Osteocyte (in vitro differentiated cells): ENCODE measurements around the gene SUOX. TPM values are rescaled to one million over a fixed set of nuclear protein-coding genes. Genes with fewer than 3 reads are reported as not detected.
A peak's percentile ranks its signal among the peaks of the same experiment; 100 is the strongest.
"Not testable (repeated sequence)": the region's sequence is repeated elsewhere in the genome, so short reads cannot be mapped to it uniquely, and the experiment has no call there.

ENCODE experiments used
- DNase-seq: peaks from one replicate; pipeline ENCODE4 v3.0.0; 2021; ENCODE audit warnings: mixed read lengths; ENCODE audit not compliant: unreplicated experiment; ENCODE audit errors: extremely low spot score
- H3K27ac Mint-ChIP-seq: one replicate; pipeline ENCODE4 v1.8.0; 2021; ENCODE audit warnings: mild to moderate bottlenecking, mixed read lengths; ENCODE audit not compliant: unreplicated experiment
- H3K27me3 Mint-ChIP-seq: one replicate; pipeline ENCODE4 v1.8.0; 2021; ENCODE audit warnings: mixed read lengths; ENCODE audit not compliant: unreplicated experiment
- H3K36me3 Mint-ChIP-seq: one replicate; pipeline ENCODE4 v1.8.0; 2021; ENCODE audit warnings: mixed read lengths; ENCODE audit not compliant: unreplicated experiment
- H3K4me1 Mint-ChIP-seq: one replicate; pipeline ENCODE4 v1.8.0; 2021; ENCODE audit warnings: mixed read lengths; ENCODE audit not compliant: unreplicated experiment
- H3K4me3 Mint-ChIP-seq: one replicate; pipeline ENCODE4 v1.8.0; 2021; ENCODE audit warnings: mild to moderate bottlenecking, moderate library complexity, mixed read lengths; ENCODE audit not compliant: unreplicated experiment
- H3K9me3 Mint-ChIP-seq: one replicate; pipeline ENCODE4 v1.8.0; 2021; ENCODE audit warnings: mixed read lengths; ENCODE audit not compliant: unreplicated experiment
- CTCF ChIP-seq: fragments of 200-600 bp; sonication (generic); IDR thresholded peaks from 2 replicates; pipeline ENCODE4 v1.5.0; 2021; ENCODE audit warnings: antibody characterized with exemption, mild to moderate bottlenecking, moderate library complexity
- total RNA-seq: library from RNA; stranded (reverse); gene quantifications from 2 replicates; pipeline ENCODE4 v1.2.1, GENCODE V29; 2021

SUOX gene
- total RNA-seq, 1 donor from 2014 or later, result 19.4 TPM

- Mint-ChIP-seq H3K27ac (peak overlapping the region; percentile 48), H3K9me3 (no peaks in the 10 kb centered on the region), H3K4me3 (no peak overlapping the region), H3K27me3 (no peaks in the 10 kb centered on the region), H3K36me3 (peaks cover 16% of the 10 kb centered on the region), H3K4me1 (peaks cover 11% of the 10 kb centered on the region)
- no peak for TF ChIP-seq CTCF
- no peak for DNase-seq
These were observed 4.5 kb downstream of the SUOX start for GRCh38 chr12:56001487-56002100.

- not testable (repeated sequence) for H3K4me3 Mint-ChIP-seq, DNase-seq, H3K27me3 Mint-ChIP-seq, H3K9me3 Mint-ChIP-seq, H3K27ac Mint-ChIP-seq
- Mint-ChIP-seq H3K4me1 (peaks cover 14% of the 10 kb centered on the region), H3K36me3 (peaks cover 16% of the 10 kb centered on the region)
These were observed 6.3 kb downstream of the SUOX start for GRCh38 chr12:56003376-56003775.

DNA sequence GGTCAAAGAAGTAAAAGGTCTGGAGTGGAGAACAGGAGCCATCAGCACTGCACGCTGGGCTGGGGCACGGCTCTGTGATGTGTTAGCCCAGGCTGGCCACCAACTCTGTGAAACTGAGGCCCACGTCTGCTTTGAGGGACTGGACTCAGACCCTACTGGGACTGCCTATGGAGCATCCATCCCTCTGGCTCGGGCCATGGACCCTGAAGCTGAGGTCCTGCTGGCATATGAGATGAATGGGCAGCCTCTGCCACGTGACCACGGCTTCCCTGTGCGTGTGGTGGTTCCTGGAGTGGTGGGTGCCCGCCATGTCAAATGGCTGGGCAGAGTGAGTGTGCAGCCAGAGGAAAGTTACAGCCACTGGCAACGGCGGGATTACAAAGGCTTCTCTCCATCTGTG is 7.1 kb downstream of the SUOX start:
- TF ChIP-seq CTCF, result no peak
- Mint-ChIP-seq H3K4me3 (no peak overlapping the region), H3K9me3 (no peaks in the 10 kb centered on the region), H3K27ac (no peak overlapping the region), H3K27me3 (no peaks in the 10 kb centered on the region), H3K4me1 (peaks cover 18% of the 10 kb centered on the region), H3K36me3 (peaks cover 16% of the 10 kb centered on the region)
- no peak for DNase-seq

- Mint-ChIP-seq H3K9me3 (no peaks in the 10 kb centered on the region), H3K36me3 (peaks cover 8% of the 10 kb centered on the region), H3K4me3 (peak overlapping the region; percentile 80), H3K4me1 (peaks cover 15% of the 10 kb centered on the region), H3K27me3 (no peaks in the 10 kb centered on the region), H3K27ac (peak overlapping the region; percentile 82)
- TF ChIP-seq CTCF, result no peak
- peak; percentile 88 for DNase-seq
These were observed 10.8 kb downstream of the SUOX start for GRCh38 chr12:56007564-56008559.

- Mint-ChIP-seq H3K9me3 (no peaks in the 10 kb centered on the region), H3K27ac (no peak overlapping the region)
- DNase-seq, result no peak
These were observed 13.1 kb downstream of the SUOX start for GRCh38 chr12:56010111-56010570.

More at GRCh38 chr12:56010111-56010570, 13.1 kb downstream of the SUOX start:
- H3K27me3 Mint-ChIP-seq, result no peaks in the 10 kb centered on the region
- H3K36me3 Mint-ChIP-seq, result no peaks in the 10 kb centered on the region
- no peak overlapping the region for H3K4me3 Mint-ChIP-seq
- no peak for TF ChIP-seq CTCF
- peaks cover 15% of the 10 kb centered on the region for H3K4me1 Mint-ChIP-seq
